Small intestine (tissue), 7 donors: Measurements from ENCODE around the gene DHX35. TPM values are rescaled to one million over a fixed set of nuclear protein-coding genes. Genes with fewer than 3 reads are reported as not detected.

ENCODE experiments used
- DNase-seq, 2 donors: peaks; one replicate each; pipeline versions ENCODE4 v3.0.0 to v3.0.0-alpha.2; 2013
- FAIRE-seq: peaks from 2 replicates; lab custom pipeline; 2012; peaks lifted over from hg19 to GRCh38; lab: Jason Lieb, UNC
- H3K27ac ChIP-seq, 3 donors: one replicate each; pipeline ENCODE4 v1.5.1; 2013; ENCODE audit warnings: low read length in 2 of 3, mild to moderate bottlenecking in 2 of 3, control low read depth in 1 of 3, inconsistent platforms in 1 of 3, low read depth in 1 of 3, moderate library complexity in 1 of 3
- H3K27me3 ChIP-seq, 3 donors: one replicate each; pipeline ENCODE4 v1.6.1; 2013; ENCODE audit warnings: low read length in 3 of 3, inconsistent platforms in 1 of 3; ENCODE audit not compliant: control insufficient read depth in 3 of 3, insufficient read depth in 3 of 3
- H3K36me3 ChIP-seq, 3 donors: one replicate each; pipeline ENCODE4 v1.6.1; 2013; ENCODE audit warnings: low read length in 3 of 3, inconsistent platforms in 1 of 3, low read depth in 1 of 3, mild to moderate bottlenecking in 1 of 3, moderate library complexity in 1 of 3; ENCODE audit not compliant: control insufficient read depth in 3 of 3, insufficient read depth in 2 of 3
- H3K4me1 ChIP-seq, 3 donors: one replicate each; pipeline ENCODE4 v1.6.1; 2013; ENCODE audit warnings: low read length in 2 of 3, inconsistent platforms in 1 of 3, low read depth in 1 of 3, mild to moderate bottlenecking in 1 of 3, moderate library complexity in 1 of 3; ENCODE audit not compliant: control insufficient read depth in 3 of 3, insufficient read depth in 2 of 3
- H3K4me3 ChIP-seq, 3 donors: one replicate each; pipeline ENCODE4 v1.5.1; 2013; ENCODE audit warnings: low read length in 3 of 3, control low read depth in 1 of 3, inconsistent platforms in 1 of 3, low read depth in 1 of 3, mild to moderate bottlenecking in 1 of 3, moderate library complexity in 1 of 3
- H3K9me3 ChIP-seq, 2 donors: one replicate each; pipeline ENCODE4 v1.6.1; 2013; ENCODE audit warnings: low read depth in 1 of 2, low read length in 1 of 2; ENCODE audit not compliant: control insufficient read depth in 2 of 2, insufficient read depth in 1 of 2
- WGBS, 3 donors: extraction: QIAGEN DNeasy Blood & Tissue Kit; methylation state at CpG; one replicate each; pipeline ENCODE4 v1.1.7; 2013; 5-methylcytosine and 5-hydroxymethylcytosine counted together
- polyA plus RNA-seq, 4 donors: library from polyadenylated mRNA; stranded (reverse) in 3 of 4; unstranded in 1 of 4; fragments of 200-250 nt in 3 of 4; fragments of 120-200 nt in 1 of 4; gene quantifications; one replicate each; pipeline versions ENCODE4 v1.2.1 to v1.2.3, GENCODE V29; 2013
- donor health status: healthy with polysubstance abuse.
- donor health status: control.
- donor health status: control.
- donor health status: Bipolar disorder and iron deficiency.
- donor health status: healthy.

Gene DHX35
- polyA plus RNA-seq, 4 donors: 6.5 to 10.8 (median 8.5) TPM

GRCh38 chr20:38935967-38936407 is 26.2 kb upstream of the DHX35 start:
- Histone ChIP-seq H3K36me3 (peaks cover 0 to 3% (median 0%) of the 10 kb centered on the region in 3 donors), H3K4me3 (no peak overlapping the region), H3K27ac (no peak overlapping the region), H3K9me3 (no peaks in the 10 kb centered on the region), H3K4me1 (no peaks in the 10 kb centered on the region), H3K27me3 (no peaks in the 10 kb centered on the region)
- 75 to 95% (median 94%) methylated on average over 5 of the region's 5 CpGs for WGBS, 3 donors
- FAIRE-seq (no peak), DNase-seq (no peak)

GRCh38 chr20:38937000-38937399 is 25.1 kb upstream of the DHX35 start:
- Histone ChIP-seq H3K9me3 (no peaks in the 10 kb centered on the region), H3K27me3 (no peaks in the 10 kb centered on the region), H3K4me3 (no peak overlapping the region), H3K27ac (no peak overlapping the region), H3K36me3 (peaks cover 0 to 3% (median 0%) of the 10 kb centered on the region in 3 donors), H3K4me1 (no peaks in the 10 kb centered on the region)
- DNase-seq: no peak
- FAIRE-seq: no peak
- WGBS, 3 donors: 93 to 99% (median 97%) methylated on average over 5 of the region's 5 CpGs

GRCh38 chr20:38937978-38938473 is 24.1 kb upstream of the DHX35 start:
- Histone ChIP-seq H3K36me3 (peaks cover 0 to 3% (median 0%) of the 10 kb centered on the region in 3 donors), H3K27ac (no peak overlapping the region), H3K27me3 (no peaks in the 10 kb centered on the region), H3K4me3 (no peak overlapping the region), H3K4me1 (no peaks in the 10 kb centered on the region), H3K9me3 (no peaks in the 10 kb centered on the region)
- FAIRE-seq (no peak), DNase-seq (no peak)
- 87 to 89% (median 88%) methylated on average over 7 of the region's 7 CpGs for WGBS, 3 donors

GRCh38 chr20:38939686-38940085 is 22.5 kb upstream of the DHX35 start:
- no peak overlapping the region for H3K27ac ChIP-seq
- H3K4me1 ChIP-seq: no peaks in the 10 kb centered on the region
- H3K36me3 ChIP-seq: peaks cover 0 to 3% (median 0%) of the 10 kb centered on the region in 3 donors
- FAIRE-seq (no peak), DNase-seq (no peak)
- 86 to 98% (median 90%) methylated on average over 2 of the region's 2 CpGs for WGBS, 3 donors
- H3K9me3 ChIP-seq: no peaks in the 10 kb centered on the region
- H3K4me3 ChIP-seq: no peak overlapping the region
- no peaks in the 10 kb centered on the region for H3K27me3 ChIP-seq

- 88 to 90% (median 89%) methylated on average over 5 of the region's 5 CpGs for WGBS, 3 donors
Measured at GRCh38 chr20:38940644-38941043, 21.5 kb upstream of the DHX35 start.

GRCh38 chr20:38941726-38942389 is 20.3 kb upstream of the DHX35 start:
- Histone ChIP-seq H3K27me3 (no peaks in the 10 kb centered on the region), H3K36me3 (peaks cover 0 to 5% (median 0%) of the 10 kb centered on the region in 3 donors), H3K9me3 (no peaks in the 10 kb centered on the region), H3K4me3 (no peak overlapping the region), H3K27ac (no peak overlapping the region), H3K4me1 (no peaks in the 10 kb centered on the region)
- FAIRE-seq (no peak), DNase-seq (peak; percentile 53 to 63)
- WGBS, 3 donors: 66 to 85% (median 73%) methylated on average over 5 of the region's 5 CpGs

More at GRCh38 chr20:38940644-38941043, 21.5 kb upstream of the DHX35 start:
- H3K4me3 ChIP-seq: no peak overlapping the region
- peaks cover 0 to 5% (median 0%) of the 10 kb centered on the region in 3 donors for H3K36me3 ChIP-seq
- FAIRE-seq (no peak), DNase-seq (no peak)
- no peak overlapping the region for H3K27ac ChIP-seq
- H3K27me3 ChIP-seq: no peaks in the 10 kb centered on the region
- no peaks in the 10 kb centered on the region for H3K4me1 ChIP-seq
- H3K9me3 ChIP-seq: no peaks in the 10 kb centered on the region

GRCh38 chr20:38945012-38945411 is 17.1 kb upstream of the DHX35 start:
- no peak overlapping the region for H3K4me3 ChIP-seq
- no peaks in the 10 kb centered on the region for H3K4me1 ChIP-seq
- DNase-seq (no peak), FAIRE-seq (no peak)
- WGBS, 3 donors: 76 to 97% (median 95%) methylated on average over 3 of the region's 3 CpGs
- peaks cover 0 to 4% (median 0%) of the 10 kb centered on the region in 3 donors for H3K36me3 ChIP-seq
- H3K9me3 ChIP-seq: no peaks in the 10 kb centered on the region
- no peak overlapping the region for H3K27ac ChIP-seq
- H3K27me3 ChIP-seq: no peaks in the 10 kb centered on the region

GRCh38 chr20:38946836-38947235 is 15.3 kb upstream of the DHX35 start:
- H3K27me3 ChIP-seq: no peaks in the 10 kb centered on the region
- no peak for FAIRE-seq
- no peaks in the 10 kb centered on the region for H3K4me1 ChIP-seq
- DNase-seq: no peak
- H3K36me3 ChIP-seq: peaks cover 0 to 14% (median 0%) of the 10 kb centered on the region in 3 donors
- no peak overlapping the region for H3K27ac ChIP-seq
- no peak overlapping the region for H3K4me3 ChIP-seq
- WGBS, 3 donors: 91 to 95% (median 91%) methylated on average over 3 of the region's 3 CpGs
- no peaks in the 10 kb centered on the region for H3K9me3 ChIP-seq
